Gastrocnemius medialis (tissue), 4 donors: ENCODE data around the gene PKP1. TPM values are rescaled to one million over a fixed set of nuclear protein-coding genes. Genes with fewer than 3 reads are reported as not detected.

ENCODE experiments used
- ATAC-seq, 2 donors: fragments of 150-250 bp; one replicate each; pipeline ENCODE4 v1.9.1; 2016
- DNase-seq, 2 donors: peaks; one replicate each; pipeline ENCODE4 v3.0.0-alpha.2; 2019
- H3K27ac ChIP-seq, 4 donors: fragments of 200-600 bp; sonication (generic); 1 replicate in 1 of 4; 2 replicates in 3 of 4; pipeline ENCODE4 v1.5.1; 2016 to 2018; ENCODE audit warnings: mild to moderate bottlenecking in 2 of 4, moderate library complexity in 1 of 4
- H3K27me3 ChIP-seq, 3 donors: fragments of 200-600 bp; sonication (generic) in 2 of 3; 1 replicate in 1 of 3; 2 replicates in 2 of 3; pipeline versions ENCODE4 v1.5.1 to v1.6.0; 2016 to 2019; ENCODE audit warnings: mild to moderate bottlenecking in 1 of 3, moderate library complexity in 1 of 3
- H3K36me3 ChIP-seq, 2 donors: fragments of 200-600 bp; sonication (generic) in 1 of 2; one replicate each; pipeline ENCODE4 v1.5.1; 2017 to 2018
- H3K4me1 ChIP-seq, 2 donors: fragments of 200-600 bp; sonication (generic) in 1 of 2; one replicate each; pipeline ENCODE4 v1.5.1; 2016 to 2017; ENCODE audit warnings: mild to moderate bottlenecking in 2 of 2
- H3K4me3 ChIP-seq, 4 donors: fragments of 200-600 bp; sonication (generic) in 3 of 4; 1 replicate in 1 of 4; 2 replicates in 3 of 4; pipeline ENCODE4 v1.5.1; 2016 to 2019; ENCODE audit warnings: mild to moderate bottlenecking in 2 of 4
- H3K9me3 ChIP-seq, 3 donors: fragments of 200-600 bp; sonication (generic) in 2 of 3; 1 replicate in 1 of 3; 2 replicates in 2 of 3; pipeline ENCODE4 v1.5.1; 2016 to 2019
- CTCF ChIP-seq, 5 experiments: fragments of 450-650 bp in 3 of 5; fragments of 200-600 bp in 2 of 5; sonication (generic) in 2 of 5; IDR thresholded peaks in 4 of 5; conservative IDR thresholded peaks in 1 of 5; 1 replicate in 4 of 5; 2 replicates in 1 of 5; pipeline ENCODE4 v1.5.1; 2016 to 2019; ENCODE audit warnings: antibody characterized with exemption in 5 of 5, mild to moderate bottlenecking in 3 of 5, moderate library complexity in 3 of 5
- POLR2A ChIP-seq, 2 donors: fragments of 450-650 bp; IDR thresholded peaks; one replicate each; pipeline ENCODE4 v1.6.1; 2017; ENCODE audit warnings: antibody characterized with exemption in 2 of 2, mild to moderate bottlenecking in 2 of 2, moderate library complexity in 2 of 2
- in situ Hi-C, 4 donors: fragments of 200-750 bp; cut with MboI; loops; one replicate each; pipeline versions ENCODE4 v1.15.0 to v1.8.0; 2017; ENCODE audit warnings: low sequenced_read_pairs in 4 of 4
- intact Hi-C: fragments of 100-400 bp; cut with DNase I; formaldehyde crosslinking; loops from one replicate; pipeline ENCODE4 v1.15.1; 2023; ENCODE audit warnings: low total_unique reads
- total RNA-seq, 4 donors: library from RNA; depleted of rRNA; stranded (reverse); fragments of >200 nt; gene quantifications; one replicate each; pipeline versions ENCODE4 v1.1.0 to v1.2.3, GENCODE V29; 2016

The PKP1 gene
- total RNA-seq, 4 donors from 2014 or later = 0.71 to 4.5 (median 1.2) TPM

GRCh38 chr1:201322653-201323510 lies 39.6 kb downstream of the PKP1 start:
- intact Hi-C loops = no loop called here
- Histone ChIP-seq H3K27ac (no peak overlapping the region), H3K36me3 (no peaks in the 10 kb centered on the region), H3K4me3 (no peak overlapping the region), H3K27me3 (no peaks in the 10 kb centered on the region), H3K4me1 (no peaks in the 10 kb centered on the region), H3K9me3 (no peaks in the 10 kb centered on the region)
- in situ Hi-C loops = no loop called here
- DNase-seq (no peak), ATAC-seq (no peak)
- TF ChIP-seq CTCF (IDR thresholded peaks at IDR 0.05 in 4 of 5, conservative IDR thresholded peaks at IDR 0.05 in 1 of 5) = no peak
- no peak for TF ChIP-seq POLR2A (IDR thresholded peaks at IDR 0.05)

GRCh38 chr1:201324306-201324705 lies 41.0 kb downstream of the PKP1 start:
- no peaks in the 10 kb centered on the region for H3K36me3 ChIP-seq
- H3K27ac ChIP-seq = no peak overlapping the region
- no peaks in the 10 kb centered on the region for H3K4me1 ChIP-seq
- in situ Hi-C loops = no loop called here
- H3K9me3 ChIP-seq = no peaks in the 10 kb centered on the region
- DNase-seq (no peak), ATAC-seq (no peak)
- TF ChIP-seq CTCF (IDR thresholded peaks at IDR 0.05 in 4 of 5, conservative IDR thresholded peaks at IDR 0.05 in 1 of 5) = no peak
- no peak for TF ChIP-seq POLR2A (IDR thresholded peaks at IDR 0.05)
- H3K4me3 ChIP-seq = no peak overlapping the region
- intact Hi-C loops = no loop called here
- no peaks in the 10 kb centered on the region for H3K27me3 ChIP-seq

GRCh38 chr1:201324821-201325677 lies 41.7 kb downstream of the PKP1 start:
- no peaks in the 10 kb centered on the region for H3K4me1 ChIP-seq
- no peak for ATAC-seq
- H3K36me3 ChIP-seq = no peaks in the 10 kb centered on the region
- in situ Hi-C loops (no loop called here), intact Hi-C loops (no loop called here)
- no peak overlapping the region for H3K4me3 ChIP-seq
- TF ChIP-seq POLR2A (IDR thresholded peaks at IDR 0.05) (no peak), CTCF (IDR thresholded peaks at IDR 0.05 in 4 of 5, conservative IDR thresholded peaks at IDR 0.05 in 1 of 5) (no peak)
- DNase-seq = no peak
- no peak overlapping the region for H3K27ac ChIP-seq
- H3K27me3 ChIP-seq = no peaks in the 10 kb centered on the region
- no peaks in the 10 kb centered on the region for H3K9me3 ChIP-seq

- Histone ChIP-seq H3K36me3 (no peaks in the 10 kb centered on the region), H3K27ac (no peak overlapping the region), H3K27me3 (no peaks in the 10 kb centered on the region), H3K4me3 (no peak overlapping the region), H3K4me1 (peaks cover 0 to 3% of the 10 kb centered on the region in 2 donors), H3K9me3 (no peaks in the 10 kb centered on the region)
- no peak for ATAC-seq
- no peak for TF ChIP-seq POLR2A (IDR thresholded peaks at IDR 0.05)
- no peak for TF ChIP-seq CTCF (IDR thresholded peaks at IDR 0.05 in 4 of 5, conservative IDR thresholded peaks at IDR 0.05 in 1 of 5)
- in situ Hi-C loops = no loop called here
- intact Hi-C loops = no loop called here
- DNase-seq = no peak
These were observed 42.4 kb downstream of the PKP1 start for GRCh38 chr1:201325678-201326060.
